ENCODE data around the gene RBBP5.

DNA sequence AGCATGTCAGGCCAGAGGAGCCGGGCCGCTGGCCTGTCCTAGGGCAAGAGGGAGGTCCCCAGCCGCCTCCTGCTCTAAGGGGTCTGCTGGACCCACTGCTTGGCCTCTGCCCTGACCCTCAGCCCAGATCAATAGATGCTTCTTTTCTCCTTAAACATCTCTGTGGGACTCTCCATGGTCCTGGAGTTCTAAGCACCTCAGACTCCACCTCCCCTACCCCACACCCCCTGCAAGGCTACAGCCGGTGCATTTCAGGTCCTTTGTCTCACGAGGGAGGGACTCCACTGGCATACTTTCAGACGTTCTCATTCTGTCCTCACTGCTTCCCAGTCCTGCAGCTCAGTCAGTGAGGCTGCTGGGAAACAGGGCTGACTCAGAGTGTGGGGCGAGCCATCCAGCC lies 67.8 kb downstream of the RBBP5 start:
- TF ChIP-seq, protein P1, sequence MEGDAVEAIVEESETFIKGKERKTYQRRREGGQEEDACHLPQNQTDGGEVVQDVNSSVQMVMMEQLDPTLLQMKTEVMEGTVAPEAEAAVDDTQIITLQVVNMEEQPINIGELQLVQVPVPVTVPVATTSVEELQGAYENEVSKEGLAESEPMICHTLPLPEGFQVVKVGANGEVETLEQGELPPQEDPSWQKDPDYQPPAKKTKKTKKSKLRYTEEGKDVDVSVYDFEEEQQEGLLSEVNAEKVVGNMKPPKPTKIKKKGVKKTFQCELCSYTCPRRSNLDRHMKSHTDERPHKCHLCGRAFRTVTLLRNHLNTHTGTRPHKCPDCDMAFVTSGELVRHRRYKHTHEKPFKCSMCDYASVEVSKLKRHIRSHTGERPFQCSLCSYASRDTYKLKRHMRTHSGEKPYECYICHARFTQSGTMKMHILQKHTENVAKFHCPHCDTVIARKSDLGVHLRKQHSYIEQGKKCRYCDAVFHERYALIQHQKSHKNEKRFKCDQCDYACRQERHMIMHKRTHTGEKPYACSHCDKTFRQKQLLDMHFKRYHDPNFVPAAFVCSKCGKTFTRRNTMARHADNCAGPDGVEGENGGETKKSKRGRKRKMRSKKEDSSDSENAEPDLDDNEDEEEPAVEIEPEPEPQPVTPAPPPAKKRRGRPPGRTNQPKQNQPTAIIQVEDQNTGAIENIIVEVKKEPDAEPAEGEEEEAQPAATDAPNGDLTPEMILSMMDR (IDR thresholded peaks at IDR 0.05; ENCODE audit: insufficient read depth, low read depth, low read length), result no peak
- no peak for TF ChIP-seq EZH2 (IDR thresholded peaks at IDR 0.05; ENCODE audit: insufficient read depth, low read length)

Data from astrocyte (in vitro differentiated cells and primary cell).